Stimulated activated CD4-positive, alpha-beta T cell treated with anti-CD3 and anti-CD28 coated beads, TNF-alpha, amount 100 ng/mL, for 4 hours (primary cell): ENCODE data around the gene ADAMTS2.

ENCODE experiments used
- DNase-seq, 3 experiments: peaks; one replicate each; pipeline ENCODE4 v3.0.0-alpha.2; 2020; ENCODE audit warnings: low read depth in 3 of 3

Gene ADAMTS2

DNA sequence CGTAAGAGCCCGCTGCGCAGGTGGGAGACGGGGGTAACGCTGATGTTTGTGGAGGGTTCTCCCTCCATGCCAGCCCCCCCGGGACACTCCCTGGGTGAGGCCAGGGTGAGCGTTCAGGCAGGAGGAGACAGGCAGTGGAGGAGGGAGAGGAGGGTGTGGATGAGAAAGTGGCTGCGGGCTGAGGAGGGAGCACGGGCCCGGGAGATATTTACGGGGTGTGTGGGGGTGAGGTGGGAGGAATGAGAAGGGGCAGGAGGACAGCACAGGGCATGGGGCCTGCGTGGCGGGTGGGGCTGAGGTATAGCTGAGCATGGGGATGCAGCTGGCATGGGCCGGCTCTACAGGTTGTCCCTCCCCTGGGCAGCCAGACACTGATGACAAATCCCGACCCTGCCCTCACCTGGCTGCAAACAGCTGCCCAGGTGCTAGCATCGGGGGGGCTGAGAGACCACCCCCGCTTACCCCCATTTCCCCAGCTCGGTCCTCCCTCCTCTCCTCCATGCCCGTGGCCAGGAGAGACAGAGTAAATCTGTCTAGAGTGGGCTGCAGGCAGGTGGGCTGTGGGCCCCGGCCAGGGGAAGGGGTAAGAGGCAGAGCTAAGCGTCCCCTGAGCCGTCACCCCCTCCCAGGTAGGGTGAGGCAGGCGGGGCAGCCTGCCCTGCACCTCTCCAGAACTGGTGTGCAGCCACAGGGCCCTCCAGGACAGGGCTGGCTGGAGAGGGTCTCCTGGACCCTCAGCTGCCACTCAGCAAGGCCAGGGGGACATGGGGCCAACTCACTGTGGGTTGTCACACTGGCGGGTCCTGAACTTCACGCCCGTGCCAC lies 205.9 kb downstream of the ADAMTS2 start:
- no peak for DNase-seq

DNA sequence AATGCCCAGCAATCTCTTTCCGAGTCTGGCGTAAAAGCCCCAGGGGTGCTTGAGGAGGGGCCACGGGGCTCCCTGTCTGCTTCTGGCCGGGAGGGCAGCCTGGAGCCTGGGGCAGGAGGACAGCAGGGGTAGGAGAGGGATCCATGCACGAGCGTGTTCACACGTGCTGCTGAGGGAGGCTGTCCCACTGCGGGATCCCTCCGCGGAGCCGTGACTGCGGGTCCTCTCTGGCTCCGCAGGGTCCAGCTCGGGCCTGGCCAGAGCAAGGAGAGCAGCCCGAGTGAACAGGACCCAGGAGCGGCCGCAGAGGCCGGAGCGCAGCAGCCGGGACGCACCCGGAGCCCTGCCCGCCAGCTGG lies 206.7 kb downstream of the ADAMTS2 start:
- no peak for DNase-seq

DNA sequence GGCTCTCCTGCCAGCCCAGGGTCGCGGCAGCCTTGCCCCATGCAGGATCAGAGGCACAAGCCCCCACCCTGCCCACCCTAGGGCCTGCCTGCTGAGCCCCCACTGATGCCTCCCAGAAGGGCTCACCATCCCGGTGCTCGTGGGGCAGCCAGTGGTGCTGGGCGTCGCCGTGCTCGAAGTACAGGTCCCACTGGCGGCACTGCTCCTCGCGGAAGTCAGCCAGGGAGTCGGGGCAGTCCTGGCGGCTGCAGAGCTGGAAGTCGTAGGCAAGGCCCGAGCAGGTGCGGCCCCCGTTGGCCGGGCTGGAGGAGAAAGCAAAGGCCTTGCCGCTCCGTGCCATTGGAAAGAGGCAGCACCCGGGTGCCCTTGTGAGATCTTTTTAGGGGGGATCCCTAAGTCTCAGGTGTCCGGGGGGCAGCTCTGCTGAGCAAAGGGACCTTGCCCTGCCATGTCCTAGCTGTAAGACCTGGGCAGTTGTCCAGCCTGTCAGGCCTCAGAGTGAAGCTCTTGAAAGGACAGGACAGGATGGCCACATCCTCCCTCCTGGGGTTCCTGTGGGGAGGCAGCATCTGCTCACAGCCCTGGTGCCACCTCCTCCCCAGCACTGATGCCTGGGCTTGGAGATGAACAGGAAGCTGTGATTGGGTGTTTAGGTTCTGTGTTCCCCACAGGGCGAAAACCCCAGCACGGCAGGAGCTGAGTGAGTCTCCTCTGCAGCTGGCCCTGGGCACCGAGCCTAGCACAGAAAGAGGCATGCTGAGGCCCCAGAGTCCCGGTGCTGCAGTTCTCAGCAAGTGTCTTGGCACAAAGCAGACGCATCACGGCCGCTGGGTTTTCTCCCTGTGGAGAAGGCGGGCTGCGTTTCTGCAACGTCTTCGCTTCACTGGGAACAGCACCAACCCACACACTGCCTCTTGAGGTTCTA lies 207.4 kb downstream of the ADAMTS2 start:
- no peak for DNase-seq

DNA sequence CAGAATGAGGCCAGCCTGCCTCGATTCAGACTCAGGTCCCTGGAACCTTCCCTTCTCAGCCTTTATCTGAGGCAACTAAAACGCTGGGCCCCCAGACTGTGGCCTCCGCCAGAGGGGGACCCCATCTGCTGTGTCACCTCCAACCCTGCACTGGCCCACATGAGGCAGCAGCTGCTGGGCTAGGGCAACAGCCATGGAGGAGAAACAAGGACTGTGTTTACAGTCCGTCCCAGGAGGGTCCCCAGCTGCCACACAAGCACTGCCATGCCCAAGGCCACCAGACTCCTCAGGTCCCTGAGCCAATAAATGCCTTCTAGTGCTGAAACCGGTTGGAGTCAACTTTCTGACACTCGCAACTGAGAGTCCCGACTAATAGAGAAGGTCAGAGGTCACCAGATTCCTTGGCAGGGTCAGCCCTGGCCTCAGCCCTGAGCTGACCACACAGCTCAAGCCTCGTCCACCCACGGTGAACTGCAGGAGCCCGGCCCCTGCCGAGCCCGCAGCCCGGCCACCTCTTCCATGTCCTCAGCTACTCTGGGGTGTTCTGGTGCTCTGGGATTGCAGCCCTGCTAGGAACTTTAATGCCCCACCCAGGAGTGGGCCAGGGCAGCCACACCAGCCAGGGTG lies 208.1 kb downstream of the ADAMTS2 start:
- DNase-seq: no peak

DNA sequence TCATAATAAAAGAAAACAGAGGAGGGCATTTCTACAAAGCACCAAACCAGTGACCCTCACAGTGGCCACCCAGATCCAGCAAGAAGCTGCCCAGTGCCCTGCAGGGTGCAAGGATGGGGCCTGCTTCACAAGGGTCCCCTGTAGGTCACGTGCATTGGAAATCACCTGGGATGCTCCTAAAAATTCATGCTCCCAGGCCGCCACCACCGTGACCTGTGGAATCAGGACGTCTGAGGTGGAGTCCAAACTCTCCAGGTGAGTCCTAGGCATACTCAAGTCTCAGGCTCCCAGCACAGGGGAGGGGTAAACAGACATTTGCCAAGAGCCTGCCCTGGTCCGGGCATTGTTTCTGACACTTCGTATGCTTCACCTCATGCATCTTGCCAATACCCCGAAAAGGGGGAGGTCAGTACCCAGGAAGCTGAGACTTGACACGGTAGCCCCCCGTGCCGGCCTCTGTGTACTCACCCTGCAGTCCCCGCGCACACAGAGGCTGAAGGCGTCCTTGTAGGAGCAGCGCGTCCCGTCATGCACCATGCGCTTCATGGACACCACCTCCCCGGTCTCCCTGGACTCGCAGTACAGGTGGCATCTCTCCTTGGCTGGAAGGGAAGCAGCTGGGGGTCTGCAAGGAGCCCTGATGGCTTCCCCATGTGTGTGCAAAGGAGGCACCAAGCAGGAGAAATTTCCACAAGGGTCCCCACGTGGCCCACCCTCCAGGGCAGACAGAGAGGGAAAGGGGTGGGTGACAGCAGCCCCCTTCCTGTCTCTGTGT lies 209.6 kb downstream of the ADAMTS2 start:
- DNase-seq: no peak

DNA sequence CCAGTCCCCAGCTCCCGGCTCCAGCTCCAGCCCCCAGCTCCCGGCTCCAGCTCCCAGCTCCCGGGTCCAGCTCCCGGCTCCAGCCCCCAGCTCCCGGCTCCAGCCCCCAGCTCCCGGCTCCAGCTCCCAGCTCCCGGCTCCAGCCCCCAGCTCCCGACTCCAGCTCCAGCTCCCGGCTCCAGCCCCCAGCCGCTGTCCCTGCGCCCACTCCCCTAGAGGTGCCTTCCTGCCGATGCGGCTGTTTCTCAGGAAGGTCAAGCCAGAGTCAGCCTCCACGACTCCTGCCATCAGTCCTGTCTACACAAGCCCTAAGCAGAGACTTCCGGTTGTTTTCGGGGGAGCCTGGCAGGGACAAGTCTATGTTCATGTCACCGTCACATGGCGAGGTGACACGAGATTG lies 210.3 kb downstream of the ADAMTS2 start:
- DNase-seq: no peak

DNA sequence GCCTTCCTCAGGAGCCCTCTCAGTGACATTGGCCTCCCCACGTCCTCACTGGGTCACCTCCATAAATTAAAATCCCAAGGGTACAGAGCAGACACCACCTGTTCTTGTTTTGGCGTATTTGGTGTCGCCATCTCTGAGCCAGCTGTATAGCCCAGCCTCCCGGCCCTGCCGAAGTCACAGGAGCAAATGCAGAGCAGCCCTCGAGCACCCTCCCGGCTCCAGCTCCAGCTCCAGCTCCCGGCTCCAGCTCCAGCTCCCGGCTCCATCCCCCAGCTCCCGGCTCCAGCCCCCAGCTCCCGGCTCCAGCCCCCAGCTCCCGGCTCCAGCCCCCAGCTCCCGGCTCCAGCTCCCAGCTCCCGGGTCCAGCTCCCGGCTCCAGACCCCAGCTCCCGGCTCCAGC lies 210.8 kb downstream of the ADAMTS2 start:
- no peak for DNase-seq

DNA sequence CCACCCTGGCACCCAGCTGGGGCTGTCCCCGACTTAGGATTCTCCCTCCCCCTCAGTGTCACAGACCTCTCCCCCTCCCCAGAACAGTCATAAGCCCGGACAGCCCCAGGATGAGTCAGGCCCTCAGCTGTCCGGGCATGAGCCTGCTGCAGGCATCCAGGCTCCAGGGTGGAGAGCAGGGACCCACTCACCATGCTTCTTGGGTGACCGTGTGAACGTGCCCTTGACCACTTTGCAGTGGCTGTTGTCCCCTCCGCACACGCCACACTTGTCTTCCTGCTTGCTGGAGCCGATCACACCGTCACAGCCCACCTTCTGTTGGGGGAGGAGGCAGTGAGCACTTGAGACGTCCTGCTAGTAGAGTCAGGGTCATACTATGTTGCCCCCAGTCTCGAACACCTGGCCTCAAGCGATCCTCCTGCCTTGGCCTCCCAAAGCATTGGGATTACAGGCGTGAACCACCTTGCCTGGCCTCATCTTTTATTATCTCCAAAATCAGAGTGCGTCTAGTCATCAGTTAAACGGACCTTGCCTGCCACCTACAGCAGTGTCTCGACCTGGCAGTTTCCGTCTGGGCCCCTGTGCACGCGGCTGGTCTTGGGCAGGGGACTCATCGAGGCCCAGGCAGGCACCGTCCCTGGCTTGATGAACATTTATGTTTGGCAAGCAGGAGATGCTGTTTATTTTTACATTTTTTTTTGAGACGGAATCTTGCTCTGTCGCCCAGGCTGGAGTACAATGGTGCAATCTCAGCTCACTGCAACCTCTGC lies 212.5 kb downstream of the ADAMTS2 start:
- no peak for DNase-seq

DNA sequence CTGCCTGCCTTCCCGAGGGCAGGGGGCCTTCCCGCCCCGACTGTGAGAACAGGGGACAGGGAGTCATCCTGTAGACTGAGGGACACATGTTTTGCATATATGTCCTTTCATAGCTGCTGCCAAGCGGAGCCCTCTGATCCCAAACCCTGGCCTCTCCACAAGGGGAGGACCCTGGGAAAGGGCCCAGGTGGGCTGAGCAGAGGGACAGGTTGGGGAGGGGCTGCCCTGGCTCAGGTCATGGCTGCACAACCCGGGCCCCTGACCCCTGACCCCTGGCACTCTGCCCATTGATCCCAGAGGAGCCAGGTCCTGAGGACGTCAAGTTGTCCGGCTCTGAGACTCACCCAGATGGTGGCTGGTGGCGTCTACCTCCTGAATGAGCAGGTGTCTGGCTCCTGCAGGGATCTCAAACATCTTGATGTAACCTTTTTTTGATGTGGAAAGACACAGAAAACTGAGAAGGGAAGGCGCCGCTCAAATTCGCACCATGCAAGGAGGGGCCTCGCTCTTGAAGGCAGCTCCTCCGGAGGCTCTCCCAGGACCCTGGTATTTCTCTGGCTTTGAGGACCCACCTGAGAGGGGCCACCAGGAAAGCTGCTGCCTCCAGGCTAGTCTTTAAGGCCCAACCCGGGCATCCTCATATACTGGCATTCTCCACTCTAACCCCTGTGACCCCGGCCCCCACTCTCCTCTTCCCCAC lies 213.2 kb downstream of the ADAMTS2 start:
- DNase-seq: no peak

DNA sequence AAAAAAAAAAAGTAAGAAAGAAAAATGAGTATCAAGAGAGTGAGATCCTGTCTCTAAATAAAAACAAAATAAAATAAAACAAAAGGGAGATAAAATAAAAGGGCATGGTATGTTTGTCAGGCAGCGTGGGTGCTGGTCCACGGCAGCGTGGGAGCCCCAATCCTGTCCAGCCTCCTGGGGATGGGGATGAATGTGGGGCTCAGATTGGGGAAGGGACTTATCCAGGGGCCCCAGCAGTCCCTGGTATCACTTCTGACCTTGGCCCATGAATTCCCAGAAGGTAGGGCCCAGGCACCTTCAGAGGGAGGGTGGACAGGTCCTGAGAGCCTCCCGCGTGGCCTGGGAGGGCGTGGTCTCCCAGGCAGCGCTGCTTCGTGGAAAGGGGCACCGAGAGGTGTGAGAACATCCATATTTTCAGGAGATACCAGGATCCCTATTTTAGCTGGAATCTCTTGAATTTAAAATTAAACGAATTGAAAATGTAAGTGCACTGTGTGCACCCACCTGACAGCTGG lies 213.9 kb downstream of the ADAMTS2 start:
- DNase-seq: no peak

DNA sequence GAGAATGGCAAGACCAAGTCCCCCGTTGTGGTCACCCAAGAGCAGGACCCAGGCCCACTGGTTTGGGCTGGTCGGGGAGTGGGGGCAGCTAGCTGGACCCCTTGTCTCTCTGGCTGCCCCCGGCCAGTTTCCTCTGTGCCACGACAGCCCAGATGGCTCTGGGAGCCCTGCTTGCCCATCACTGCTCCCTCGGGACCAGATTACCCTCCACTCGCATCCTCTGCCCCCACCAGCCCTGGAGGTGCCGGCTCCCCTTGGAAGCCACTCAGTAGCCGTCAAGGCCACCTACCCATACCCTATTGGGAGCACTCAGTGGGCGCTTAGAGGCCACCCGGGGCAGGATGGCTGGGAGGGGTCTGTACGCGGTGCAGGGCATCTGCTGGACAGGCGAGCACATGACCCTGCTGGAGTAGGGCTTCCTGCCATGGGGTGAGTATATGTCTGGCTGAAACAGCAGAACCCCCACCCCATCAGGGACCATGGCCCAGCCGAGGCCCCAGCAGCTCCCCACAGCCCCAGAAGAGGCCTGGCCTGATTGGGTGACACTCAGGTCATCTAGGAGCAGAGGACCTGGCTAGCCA lies 215.1 kb downstream of the ADAMTS2 start:
- no peak for DNase-seq

DNA sequence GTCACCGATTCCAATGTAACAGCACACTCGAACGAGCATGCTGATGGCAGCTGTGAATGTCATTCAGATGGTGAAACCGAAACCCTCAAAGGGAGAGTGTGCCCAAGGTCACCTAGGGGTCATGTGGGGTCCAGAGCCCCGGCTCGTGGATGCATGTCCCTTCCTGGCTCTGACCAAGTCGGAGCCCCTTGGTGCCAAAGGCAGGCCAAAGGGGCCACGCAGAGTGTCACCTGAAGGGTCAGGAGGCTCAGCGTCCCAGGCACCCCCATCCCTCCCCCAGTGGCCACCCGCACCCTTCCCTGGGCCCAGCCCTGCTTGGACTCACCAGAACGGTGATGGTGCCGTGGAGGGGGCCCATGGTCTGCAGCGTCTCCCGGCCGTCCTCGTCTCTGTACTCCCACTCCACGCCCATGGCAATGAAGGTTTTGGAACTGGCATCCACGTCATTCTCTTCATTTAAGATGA lies 215.6 kb downstream of the ADAMTS2 start:
- no peak for DNase-seq

DNA sequence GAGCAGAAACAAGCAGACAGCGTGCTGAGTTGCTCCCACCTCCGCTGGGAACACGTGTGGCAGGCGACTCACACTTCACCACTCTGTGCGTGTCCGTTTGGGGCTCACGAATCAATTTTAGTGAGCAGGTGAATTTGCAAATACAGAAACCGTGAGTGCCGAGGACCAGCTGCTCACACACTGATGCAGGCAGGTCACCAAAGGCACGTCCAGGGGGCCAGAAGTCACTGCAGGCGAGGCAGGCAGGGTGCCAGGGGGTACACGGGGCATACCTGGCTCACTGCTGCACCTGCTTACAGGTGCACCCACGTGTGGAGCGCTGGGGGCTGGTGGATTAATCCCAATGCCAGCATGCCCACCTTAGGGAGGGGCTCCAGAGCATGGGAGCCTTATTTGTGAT lies 216.3 kb downstream of the ADAMTS2 start:
- no peak for DNase-seq

DNA sequence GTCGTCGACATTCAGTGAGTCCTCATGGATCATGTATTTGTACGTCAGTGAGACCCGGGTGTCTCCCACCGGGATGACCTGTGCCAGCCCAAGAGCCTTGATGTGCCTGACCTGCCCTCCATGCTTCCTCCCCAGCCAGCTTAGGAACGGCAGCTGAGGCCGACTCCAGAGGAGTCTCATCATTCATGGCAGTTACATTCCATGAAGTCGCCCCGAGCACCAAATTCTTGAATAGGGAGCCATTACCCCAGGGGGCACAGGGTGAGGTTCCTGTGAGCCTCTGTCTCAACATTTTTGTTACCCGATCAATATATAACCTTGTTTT lies 217.3 kb downstream of the ADAMTS2 start:
- DNase-seq: no peak

DNA sequence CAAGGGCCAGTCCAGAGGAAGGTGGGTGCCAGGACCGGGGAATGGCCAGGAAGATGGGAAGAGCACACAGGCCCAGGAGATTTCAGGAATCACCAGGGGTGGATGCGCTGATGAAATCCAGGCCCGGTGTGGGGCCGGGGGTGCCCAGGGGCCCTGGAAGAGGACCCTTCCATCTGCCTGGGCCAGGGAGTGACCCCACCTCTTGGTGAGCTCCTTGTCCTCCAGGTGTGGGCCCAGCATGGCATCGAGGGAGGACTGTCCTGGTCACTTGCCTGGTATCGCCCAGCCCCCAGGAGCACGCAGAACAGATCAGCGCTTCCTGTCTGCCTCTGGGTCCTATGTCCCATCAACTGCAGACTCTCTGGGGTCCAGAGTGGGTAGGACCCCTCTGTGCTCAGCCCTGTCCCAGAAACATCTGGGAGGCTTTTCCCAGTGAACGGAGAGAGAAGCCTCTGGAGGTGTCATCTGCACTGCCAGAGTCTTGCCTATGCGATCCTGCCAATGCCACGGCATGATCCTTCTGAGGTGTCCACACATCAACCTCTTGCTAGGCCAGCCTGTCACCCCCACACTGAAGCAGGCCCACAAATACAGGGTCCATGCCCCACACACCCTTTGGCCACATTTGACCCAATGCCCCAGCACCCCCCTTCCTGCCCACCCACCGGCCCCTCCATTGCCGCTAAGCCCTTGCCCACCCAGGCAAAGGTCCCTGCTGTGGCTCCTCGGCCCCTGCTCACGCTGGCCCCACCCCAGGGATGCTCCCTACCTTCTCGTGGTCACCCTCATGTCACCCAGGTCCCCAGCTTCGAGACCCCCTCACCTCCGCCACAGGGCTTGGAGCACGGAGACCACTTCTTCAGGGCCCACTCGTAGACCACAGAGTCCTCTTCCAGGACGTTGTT lies 217.9 kb downstream of the ADAMTS2 start:
- no peak for DNase-seq

DNA sequence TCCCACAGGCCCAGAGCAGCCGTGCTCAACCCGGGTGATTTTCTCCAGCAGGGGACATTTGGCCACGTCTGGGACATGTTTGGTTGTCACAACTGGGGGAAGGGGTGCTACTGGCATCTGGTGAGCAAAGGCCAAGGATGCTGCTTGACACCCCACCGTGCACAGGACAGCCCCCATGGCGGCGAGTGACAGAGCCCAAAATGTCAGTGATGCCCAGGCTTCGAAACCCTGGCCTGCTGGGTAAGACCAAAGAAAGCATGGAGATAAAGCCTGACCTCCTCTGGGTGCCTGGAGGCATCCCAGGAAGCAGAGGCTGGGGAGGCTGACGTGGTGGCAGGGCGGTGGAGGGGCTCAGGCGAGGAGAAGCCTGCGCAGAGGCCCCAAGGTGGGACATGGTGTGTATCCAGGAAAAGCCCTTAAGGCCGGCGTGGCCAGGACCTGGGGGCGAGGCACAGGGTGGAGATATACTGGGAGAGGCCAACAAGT lies 218.7 kb downstream of the ADAMTS2 start:
- DNase-seq: no peak

DNA sequence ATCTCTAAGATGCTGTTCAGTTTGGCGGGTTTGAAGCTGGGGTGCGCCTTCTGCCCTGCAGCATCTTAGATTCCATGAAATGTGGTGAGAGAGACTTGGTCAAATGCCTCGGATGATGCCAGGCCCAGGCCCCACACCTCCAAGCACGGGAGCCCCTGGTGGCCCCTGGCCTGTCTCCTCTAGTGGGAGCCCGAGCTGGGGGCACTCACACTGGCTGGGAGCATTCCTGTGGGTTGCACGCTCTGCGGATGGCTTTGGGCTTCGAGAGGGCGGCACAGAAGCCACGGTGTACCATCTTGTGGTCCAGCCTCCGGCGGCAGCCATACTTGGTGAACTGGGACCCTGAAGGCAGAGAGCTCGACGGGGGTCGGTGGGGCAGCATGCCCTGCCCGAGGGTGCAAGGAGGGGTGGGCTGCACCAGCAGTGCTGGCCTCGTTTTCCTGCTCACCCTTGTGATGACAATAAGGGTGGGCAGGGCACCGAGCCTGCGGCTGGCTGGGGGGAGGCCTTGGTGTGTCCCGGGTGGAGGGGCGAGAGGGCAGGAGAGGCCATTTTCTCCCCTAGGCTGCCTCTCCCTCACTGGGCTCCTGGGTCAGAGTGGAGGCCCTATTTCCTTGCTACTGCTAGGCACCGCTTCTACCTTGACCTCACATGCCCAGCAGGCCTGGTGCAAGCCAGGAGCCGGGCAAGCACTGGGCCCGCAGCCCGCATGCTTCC lies 219.3 kb downstream of the ADAMTS2 start:
- DNase-seq: no peak
